Measurements from ENCODE around the gene PKNOX2.

PKNOX2 gene

GRCh38 chr11:125164422-125165110, at the start of gene PKNOX2:
TSS of gene PKNOX2 (plus strand) at chr11:125164751. CDS start at chr11:125351306, 186,555 bp downstream.
- peak; percentile 50 to 51 for DNase-seq

DNA sequence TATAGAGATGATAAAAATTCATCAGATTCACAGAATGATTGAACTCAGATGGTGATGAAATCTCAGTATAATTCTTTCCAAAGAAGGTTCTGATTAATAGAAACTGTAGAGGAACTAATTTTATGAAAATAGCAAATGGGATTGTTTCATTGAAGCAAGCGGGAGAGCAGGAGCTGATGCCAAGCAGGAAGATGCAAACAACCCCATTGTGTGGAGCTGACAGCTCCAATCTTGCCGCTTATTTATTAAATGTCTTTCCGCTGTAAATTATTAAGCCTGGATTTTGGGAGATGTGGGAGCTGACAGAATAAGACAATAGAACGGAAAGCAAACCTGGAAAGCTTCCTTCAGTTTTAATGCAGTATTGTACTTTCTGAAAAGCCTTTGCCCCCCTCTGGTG, 47.1 kb upstream of the PKNOX2 start:
- no peak for DNase-seq

GRCh38 chr11:125123194-125123946, 41.2 kb upstream of the PKNOX2 start:
- DNase-seq, result no peak

DNA sequence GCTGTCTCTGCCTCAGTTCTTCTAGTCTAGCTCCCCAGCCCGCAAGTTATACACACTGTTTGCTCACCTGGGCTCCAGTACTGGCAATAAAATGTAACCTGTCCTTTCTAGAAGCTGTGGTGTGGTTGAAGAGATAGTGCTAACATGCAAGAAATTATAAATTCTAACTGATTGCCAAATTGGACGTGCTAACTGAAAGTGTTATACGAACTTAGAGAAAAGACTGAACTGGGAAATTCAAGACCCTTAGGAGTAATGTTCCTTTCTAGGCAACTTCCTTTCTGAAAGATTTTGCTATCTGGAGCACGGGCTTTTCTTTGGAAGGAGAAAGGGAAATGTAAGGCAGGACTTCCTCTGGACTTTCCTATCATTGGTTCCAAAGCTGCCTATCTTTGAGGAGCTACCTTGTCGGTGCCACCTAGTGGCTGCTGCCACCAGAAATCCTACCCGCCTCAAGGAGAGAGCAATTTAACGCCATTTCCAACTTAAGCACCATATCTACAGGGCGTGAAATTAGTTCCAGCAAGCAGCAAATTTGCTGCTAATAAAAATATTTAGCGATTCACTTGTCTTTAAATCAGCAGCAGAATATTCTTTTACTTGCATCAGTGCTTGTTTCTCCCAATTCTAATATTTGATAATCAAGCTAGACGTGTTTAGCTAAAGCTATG, 40.5 kb upstream of the PKNOX2 start:
- DNase-seq, result peak; percentile 38 to 42

DNA sequence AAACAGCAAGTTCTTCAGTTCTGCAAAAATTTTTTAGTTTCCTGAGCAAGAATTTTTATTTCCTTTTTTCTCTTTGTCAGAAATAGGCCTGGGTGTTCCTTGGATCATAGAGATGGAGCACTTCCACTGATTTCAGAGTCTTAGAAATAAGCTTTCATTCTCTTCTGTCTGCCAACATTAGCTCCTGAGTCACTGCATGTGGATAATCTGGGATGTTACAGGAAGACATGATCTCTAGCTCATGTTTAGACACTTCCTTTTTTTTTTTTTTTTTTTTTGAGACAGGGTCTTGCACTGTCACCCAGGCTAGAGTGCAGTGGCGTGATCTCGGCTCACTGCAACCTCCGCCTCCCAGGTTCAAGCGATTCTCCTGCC, 39.9 kb upstream of the PKNOX2 start:
- no peak for DNase-seq

DNA sequence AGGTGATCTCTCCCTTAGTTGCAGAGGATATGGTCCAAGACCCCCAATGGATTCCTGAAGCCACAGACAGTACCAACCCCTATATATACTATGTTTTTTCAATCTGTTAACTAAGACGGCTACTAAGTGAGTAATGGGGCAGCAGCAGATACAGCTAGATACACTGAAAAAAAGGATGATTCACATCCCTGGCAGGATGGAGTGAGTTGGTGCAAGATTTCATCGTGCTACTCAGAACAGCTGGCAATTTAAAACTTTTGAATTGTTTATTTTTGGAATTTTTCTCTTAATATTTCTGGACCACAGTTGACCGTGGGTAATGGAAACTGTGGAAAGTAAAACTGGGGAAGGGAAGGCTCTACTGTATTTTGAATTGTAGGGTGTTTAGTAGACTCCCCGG, 36.1 kb upstream of the PKNOX2 start:
- DNase-seq, result no peak

DNA sequence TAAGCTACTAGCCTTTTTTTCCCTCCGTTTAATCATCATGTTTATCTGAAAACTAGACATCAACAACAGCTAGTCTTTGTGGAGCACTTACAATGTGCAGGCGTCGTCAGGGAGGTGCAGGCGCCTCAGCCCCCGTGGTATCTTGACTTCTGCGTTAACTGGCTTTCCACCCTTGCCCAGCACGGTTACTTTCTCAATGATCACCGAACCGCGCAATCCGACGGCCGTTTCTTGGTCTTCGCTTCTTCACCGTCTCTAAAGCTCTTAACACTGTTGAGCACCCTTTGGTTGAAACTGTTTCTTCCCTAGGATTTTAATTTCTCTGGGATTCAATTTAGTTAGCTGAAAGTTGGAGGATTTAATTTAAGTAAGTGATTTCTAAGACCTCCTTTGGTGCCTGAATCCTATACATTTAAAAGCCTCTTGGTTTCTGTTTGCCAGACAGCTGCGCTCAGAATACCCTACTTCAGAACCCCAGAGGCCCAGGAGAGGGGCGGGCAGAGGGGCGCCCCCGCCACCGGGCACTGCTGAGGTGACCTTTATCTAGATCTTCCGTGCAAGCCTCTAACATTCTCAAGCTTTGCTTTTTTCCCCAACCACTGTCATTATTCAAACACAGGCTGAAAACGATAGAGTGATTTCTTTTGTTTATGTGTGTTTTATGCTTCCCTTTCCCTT, 35.1 kb upstream of the PKNOX2 start:
- no peak for DNase-seq

- DNase-seq, result no peak
Observed at GRCh38 chr11:125132071-125132470, 32.5 kb upstream of the PKNOX2 start.

DNA sequence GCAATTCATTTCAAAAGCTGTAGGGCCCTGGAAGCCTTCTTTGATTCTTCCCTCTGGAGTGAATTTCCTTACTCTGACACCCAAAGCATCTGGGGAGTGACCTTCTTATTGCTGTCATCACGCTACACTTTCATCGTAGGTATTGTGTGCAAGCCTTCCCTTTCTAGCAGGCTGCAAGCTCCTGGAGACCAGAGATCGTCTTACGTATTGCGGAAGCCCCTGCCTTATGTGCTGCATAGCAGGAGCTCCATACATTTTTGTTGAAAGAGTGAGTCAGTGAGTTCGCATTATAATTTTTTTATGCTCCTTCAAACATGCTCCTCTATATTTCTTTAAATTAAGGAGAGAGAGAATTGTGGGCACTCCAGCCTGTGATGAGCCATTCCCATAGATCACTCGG, 32.0 kb upstream of the PKNOX2 start:
- DNase-seq, result no peak

GRCh38 chr11:125136001-125136400, 28.6 kb upstream of the PKNOX2 start:
- no peak for DNase-seq

DNA sequence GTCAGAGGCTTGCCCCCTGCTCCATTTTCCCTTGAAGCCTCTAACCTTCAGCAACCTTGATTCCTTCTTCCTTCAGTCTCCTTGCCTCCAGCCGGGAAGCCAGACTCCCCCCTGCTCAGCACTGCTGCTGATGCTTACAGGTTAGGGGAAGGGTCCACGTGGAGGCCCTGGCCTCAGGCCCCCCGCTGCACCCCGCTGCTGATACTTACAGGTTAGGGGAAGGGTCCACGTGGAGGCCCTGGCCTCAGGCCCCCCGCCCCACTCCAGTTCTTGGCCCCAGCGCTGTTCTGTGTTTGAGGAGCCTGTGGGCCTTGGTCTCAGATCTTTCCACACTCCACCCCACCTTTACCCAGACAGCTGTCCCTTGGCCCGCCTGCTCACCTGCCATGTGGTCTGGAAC, 25.6 kb upstream of the PKNOX2 start:
- no peak for DNase-seq

DNA sequence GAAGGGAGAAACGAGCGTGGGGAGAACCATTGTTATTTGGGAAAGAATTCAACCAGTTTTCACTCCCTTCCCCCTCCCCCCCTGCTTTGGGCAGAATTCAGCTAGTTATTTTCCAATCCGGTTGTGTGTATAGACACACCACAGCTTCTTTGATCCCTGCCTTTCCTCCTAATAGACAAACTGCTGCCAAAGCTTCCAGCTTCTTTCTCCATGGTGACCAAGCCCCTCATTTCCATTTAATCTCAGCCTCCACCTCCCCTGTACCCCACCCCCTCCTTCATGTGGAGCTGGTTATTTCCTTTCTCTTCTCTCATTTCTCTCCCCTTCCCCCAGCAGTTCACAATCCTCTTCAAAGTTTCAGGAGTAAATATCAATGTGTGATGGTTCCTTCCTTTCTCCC, 24.8 kb upstream of the PKNOX2 start:
- DNase-seq, result no peak

- DNase-seq, result no peak
Observed at GRCh38 chr11:125140233-125140632, 24.3 kb upstream of the PKNOX2 start.

DNA sequence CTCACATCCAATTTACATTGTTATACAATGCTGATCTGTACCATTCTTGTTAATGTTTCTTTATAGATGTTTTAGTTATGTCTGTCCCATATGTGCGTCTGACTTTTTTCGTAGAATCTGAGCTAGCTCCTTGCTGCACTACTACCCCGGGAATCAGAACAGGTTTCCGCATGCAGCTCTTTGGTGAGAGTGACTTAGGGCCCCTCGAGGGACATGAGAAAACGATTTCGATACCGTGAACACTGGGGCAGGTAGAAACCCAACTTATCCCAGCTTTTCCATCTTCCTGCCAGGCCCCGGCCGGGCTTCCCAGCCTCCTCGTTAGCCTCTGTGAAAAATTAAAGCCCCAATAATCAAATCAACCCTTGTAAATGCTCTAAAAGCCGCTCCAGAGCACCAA, 23.4 kb upstream of the PKNOX2 start:
- DNase-seq, result no peak

DNA sequence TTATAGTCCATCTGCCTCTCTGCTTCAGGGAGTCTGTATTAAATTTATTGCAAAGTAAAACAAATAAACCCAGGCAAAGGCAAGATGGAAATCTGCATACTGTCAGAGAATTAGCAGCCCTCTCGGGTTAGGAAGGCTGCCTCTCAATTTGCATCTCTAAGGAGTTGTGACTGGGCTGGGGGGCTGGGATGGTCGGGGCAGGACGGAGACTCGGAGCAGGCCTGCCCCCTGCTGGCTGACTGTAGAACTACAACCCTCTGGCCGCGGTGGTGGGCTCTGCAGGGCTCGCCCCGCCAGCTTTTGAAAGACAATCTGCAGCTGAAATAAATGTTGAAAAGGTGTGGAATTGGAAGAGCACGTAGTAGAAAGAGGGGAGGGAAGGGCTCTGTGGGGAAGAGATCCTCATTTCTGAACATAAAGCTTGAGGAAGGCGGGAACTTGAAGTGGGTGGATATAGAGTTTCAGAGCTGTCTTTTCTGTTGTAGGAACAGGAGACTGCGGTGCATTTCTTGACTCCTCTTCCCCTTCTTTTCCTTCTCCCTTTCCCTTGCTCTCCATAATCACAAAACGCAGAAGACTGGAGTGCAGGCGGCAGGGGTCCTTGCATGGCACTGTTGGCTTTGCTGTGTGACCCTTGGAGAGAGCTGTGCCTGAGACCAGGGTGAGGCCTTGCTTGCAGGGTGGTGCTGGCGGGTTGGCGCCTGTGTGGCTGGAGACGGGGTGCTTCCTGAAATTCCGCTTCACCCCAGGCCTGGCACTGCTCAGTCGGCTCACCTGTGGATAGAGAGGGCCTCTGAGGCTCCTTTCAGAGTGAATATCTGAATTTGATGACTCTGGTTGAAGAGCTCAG, 22.6 kb upstream of the PKNOX2 start:
- peak; percentile 45 to 47 for DNase-seq

- no peak for DNase-seq
Observed at GRCh38 chr11:125146232-125146631, 18.3 kb upstream of the PKNOX2 start.

DNA sequence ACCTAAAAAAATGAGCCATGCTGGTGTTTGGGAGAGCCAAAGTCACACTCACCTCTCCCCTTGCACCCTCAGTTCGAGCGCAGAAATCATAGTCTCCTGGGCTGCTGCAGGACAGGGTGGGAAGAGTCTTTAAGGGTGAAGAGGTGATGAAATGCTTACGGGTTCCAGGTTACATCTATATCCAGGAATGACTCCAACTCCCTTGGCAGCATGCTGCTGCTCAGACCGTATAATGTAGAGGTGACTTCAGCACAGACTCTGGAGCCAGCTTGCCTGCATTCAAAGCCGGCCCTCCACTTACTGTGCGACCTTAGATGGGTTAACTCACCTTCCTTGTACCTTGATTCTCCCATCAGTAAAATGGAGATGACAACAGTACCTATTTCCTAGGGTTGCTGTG, 17.3 kb upstream of the PKNOX2 start:
- DNase-seq, result no peak

DNA sequence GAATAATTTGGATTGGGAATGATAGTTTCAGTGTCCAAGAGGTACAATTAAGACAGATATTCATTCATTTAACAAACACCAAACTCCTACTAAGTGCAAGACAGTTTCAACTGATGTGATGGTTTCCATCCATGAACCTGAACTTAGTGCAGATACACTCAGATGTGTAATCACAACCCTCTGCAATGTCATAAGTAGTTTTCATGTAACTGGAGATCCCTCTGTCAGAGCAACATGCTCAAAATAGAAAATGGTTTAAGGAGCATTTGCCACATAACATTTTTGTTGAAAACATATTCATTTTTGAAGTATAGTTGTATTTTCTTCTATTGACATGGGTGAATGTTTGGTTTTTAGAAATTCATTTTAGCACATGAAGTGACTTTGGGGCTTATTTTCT, 16.5 kb upstream of the PKNOX2 start:
- DNase-seq, result no peak

GRCh38 chr11:125148743-125149142, 15.8 kb upstream of the PKNOX2 start:
- DNase-seq, result no peak

GRCh38 chr11:125153837-125154236, 10.7 kb upstream of the PKNOX2 start:
- no peak for DNase-seq

DNA sequence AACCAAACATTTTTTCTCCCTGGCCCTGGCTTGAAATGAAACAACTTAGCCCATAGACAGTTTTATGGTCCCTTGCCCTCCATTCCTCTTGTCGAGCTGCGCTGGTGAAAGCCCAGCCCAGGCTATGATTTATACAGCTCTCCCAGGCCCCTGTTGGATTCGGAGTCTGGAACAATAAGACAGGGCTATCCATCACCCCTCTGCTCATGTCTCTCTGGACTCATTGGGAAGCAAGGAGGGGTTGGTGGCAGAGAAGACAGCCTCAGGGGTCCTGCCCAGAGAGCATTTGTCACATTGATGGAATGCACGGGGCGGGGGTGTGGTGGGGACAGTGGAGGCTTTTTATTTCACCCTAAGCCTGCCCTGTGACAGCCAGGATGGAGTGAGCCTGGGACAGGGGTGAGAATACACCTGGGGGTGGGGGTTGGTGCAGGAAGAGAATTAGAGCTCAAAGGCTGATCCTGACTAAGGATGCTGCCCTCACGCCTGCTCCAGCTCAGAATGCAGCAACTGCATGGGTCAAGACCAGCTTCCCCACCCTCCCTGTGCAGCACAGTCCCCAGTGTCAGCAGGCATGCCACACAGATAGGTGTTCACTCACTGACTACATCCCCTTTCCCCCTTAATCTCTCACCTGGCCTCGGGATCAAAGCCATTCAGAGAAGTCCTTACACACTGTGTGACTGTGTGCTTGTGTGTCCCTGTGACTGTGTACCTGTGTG, 10.0 kb upstream of the PKNOX2 start:
- DNase-seq, result no peak

DNA sequence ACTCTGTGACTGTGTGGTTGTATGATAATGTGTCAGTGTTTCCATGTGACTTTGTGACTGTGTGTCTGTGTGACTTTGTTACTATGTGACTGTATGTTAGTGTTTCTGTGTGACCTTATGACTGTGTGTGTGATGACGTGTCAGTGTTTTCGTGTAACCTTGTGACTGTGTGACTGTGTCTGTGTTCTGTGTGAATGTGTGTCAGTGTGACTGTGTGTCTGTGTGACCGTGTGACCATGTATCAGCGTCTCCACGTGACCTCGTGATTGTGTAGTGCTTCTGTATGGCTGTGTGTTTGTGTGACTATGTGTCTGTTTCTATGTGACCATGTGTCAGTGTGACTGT, 9.5 kb upstream of the PKNOX2 start:
- no peak for DNase-seq
